GM12878 (cell line): ENCODE results near the gene NPR1. TPM values are rescaled to one million over a fixed set of nuclear protein-coding genes. Genes with fewer than 3 reads are reported as not detected.

Experiments
- CBFB ChIP-seq: IDR thresholded peaks from 2 replicates; pipeline ENCODE4 v1.6.1; 2016; ENCODE audit warnings: antibody characterized with exemption, low read depth
- CHD1 ChIP-seq: IDR thresholded peaks from 2 replicates; pipeline ENCODE4 v1.6.1; 2012; ENCODE audit warnings: low read depth, low read length, improper control_type of control experiment
- CREB1 ChIP-seq: IDR thresholded peaks from 2 replicates; pipeline ENCODE4 v1.6.1; 2012; ENCODE audit warnings: low read depth, mild to moderate bottlenecking, inconsistent platforms
- CTCF ChIP-seq, 3 experiments: IDR thresholded peaks in 2 of 3; conservative IDR thresholded peaks in 1 of 3; 2 replicates each; pipeline ENCODE4 v1.5.1; 2011; ENCODE audit warnings: low read depth in 3 of 3, low read length in 3 of 3, mild to moderate bottlenecking in 3 of 3, control low read depth in 2 of 3, moderate library complexity in 2 of 3, inconsistent platforms in 1 of 3, mixed read lengths in 1 of 3; ENCODE audit not compliant: control insufficient read depth in 2 of 3, insufficient read depth in 1 of 3; ENCODE audit errors: extremely low read depth in 1 of 3
- E2F8 ChIP-seq: fragments of 450-650 bp; IDR thresholded peaks from 2 replicates; pipeline ENCODE4 v1.6.1; 2018; ENCODE audit warnings: mild to moderate bottlenecking, low read depth, moderate library complexity; ENCODE audit not compliant: partially characterized antibody
- E4F1 ChIP-seq: fragments of 450-650 bp; IDR thresholded peaks from 2 replicates; pipeline ENCODE4 v1.6.1; 2018; ENCODE audit warnings: borderline replicate concordance, mild to moderate bottlenecking; ENCODE audit not compliant: partially characterized antibody
- HCFC1 ChIP-seq: fragments of 150-350 bp; IDR thresholded peaks from 2 replicates; pipeline ENCODE4 v1.6.1; 2014; ENCODE audit warnings: low read length
- IRF5 ChIP-seq: fragments of 450-650 bp; IDR thresholded peaks from 2 replicates; pipeline ENCODE4 v1.6.1; 2017; ENCODE audit warnings: borderline replicate concordance
- MEF2A ChIP-seq: IDR thresholded peaks from 2 replicates; pipeline ENCODE4 v1.6.1; 2011; ENCODE audit warnings: low read depth, mild to moderate bottlenecking, low read length, moderate library complexity; ENCODE audit not compliant: insufficient read depth
- MTA3 ChIP-seq: IDR thresholded peaks from 2 replicates; pipeline ENCODE4 v1.6.1; 2012; ENCODE audit warnings: low read length, inconsistent platforms, borderline replicate concordance
- POLR2AphosphoS2 ChIP-seq: IDR thresholded peaks from 2 replicates; pipeline ENCODE4 v1.6.1; 2011; ENCODE audit warnings: low read depth, mild to moderate bottlenecking, low read length, improper control_type of control experiment, moderate library complexity
- RCOR1 ChIP-seq: conservative IDR thresholded peaks from 2 replicates; pipeline ENCODE4 v1.6.1; 2012; ENCODE audit warnings: low read depth, low read length, improper control_type of control experiment
- RUNX3 ChIP-seq: IDR thresholded peaks from 2 replicates; pipeline ENCODE4 v1.6.1; 2012; ENCODE audit warnings: low read length, inconsistent platforms
- SMAD1 ChIP-seq: fragments of 450-650 bp; IDR thresholded peaks from 2 replicates; pipeline ENCODE4 v1.6.1; 2018; ENCODE audit warnings: mild to moderate bottlenecking, low read depth; ENCODE audit not compliant: partially characterized antibody
- TCF3 ChIP-seq: IDR thresholded peaks from 2 replicates; pipeline ENCODE4 v1.6.1; 2012; ENCODE audit warnings: low read depth, mild to moderate bottlenecking, low read length, borderline replicate concordance; ENCODE audit not compliant: insufficient read depth
- ZNF592 ChIP-seq: fragments of 450-650 bp; IDR thresholded peaks from 2 replicates; pipeline ENCODE4 v1.6.1; 2017; ENCODE audit warnings: mild to moderate bottlenecking, moderate library complexity
- polyA plus RNA-seq, 11 experiments: library from polyadenylated mRNA; depleted of rRNA in 4 of 11; unstranded in 6 of 11; stranded (reverse) in 5 of 11; fragments of >200 nt; fragmentation: Nextera tagmentation in 4 of 11; fragmentation: Illumina TruSeq in 1 of 11; extraction: Ambion mirVana in 4 of 11; extraction: Trizol in 1 of 11; gene quantifications; 1 replicate in 1 of 11; 2 replicates in 10 of 11; pipeline versions ENCODE4 v1.2.1 to v1.2.3, GENCODE V29; 2011 to 2016; ENCODE audit warnings: inconsistent platforms in 2 of 11, missing spikeins in 2 of 11, low read depth in 1 of 11
- total RNA-seq, 4 experiments: library from RNA; depleted of rRNA in 3 of 4; stranded (reverse); fragments of >200 nt in 3 of 4; fragmentation: Illumina TruSeq in 1 of 4; extraction: Trizol in 1 of 4; gene quantifications; 2 replicates each; pipeline versions ENCODE4 v1.2.1 to v1.2.3, GENCODE V29; 2013 to 2021

NPR1 gene
- total and polyA plus RNA-seq, 10 of the 15 experiments (the other 5 are each of a cell fraction or from before 2014, with no cell fraction given) = 0.09 to 2.1 (median 0.28) TPM; not detected in 1

GRCh38 chr1:153658400-153659174 lies 19.9 kb upstream of the NPR1 start, which contains the start of gene SNAPIN (continued):
- no peak for TF ChIP-seq E4F1
- TF ChIP-seq SMAD1 = no peak
- TF ChIP-seq TCF3 = no peak
- TF ChIP-seq MEF2A = no peak
- TF ChIP-seq POLR2AphosphoS2 = peak; percentile 90
- TF ChIP-seq CTCF (IDR thresholded peaks at IDR 0.05 in 2 of 3, conservative IDR thresholded peaks at IDR 0.05 in 1 of 3; ENCODE audit: control insufficient read depth in 2 of 3, extremely low read depth in 1 of 3, insufficient read depth in 1 of 3, low read depth in 3 of 3, low read length in 3 of 3) = no peak
- peak; percentile 87 for TF ChIP-seq HCFC1
- peak; percentile 44; the same call in 1 of the 2 replicates for TF ChIP-seq RUNX3
- no peak for TF ChIP-seq IRF5
- TF ChIP-seq MTA3 = no peak
- TF ChIP-seq CREB1 = peak; percentile 86
- no peak for TF ChIP-seq E2F8
- TF ChIP-seq CBFB = no peak
- TF ChIP-seq CHD1 = no peak
- no peak for TF ChIP-seq ZNF592
- no peak for TF ChIP-seq RCOR1
